ENCODE results near the gene COL4A2.

GRCh38 chr13:110419946-110420345, 112.9 kb downstream of the COL4A2 start:
- TF ChIP-seq POLR2AphosphoS5 (IDR thresholded peaks at IDR 0.05; ENCODE audit: borderline replicate concordance, low read depth, low read length) (no peak), EZH2 (IDR thresholded peaks at IDR 0.05) (no peak)
